HG03066 (cell line): ENCODE results near the gene MED1.
"Not testable (repeated sequence)": the region's sequence is repeated elsewhere in the genome, so short reads cannot be mapped to it uniquely, and the experiment has no call there.

Source experiments
- ATAC-seq: cut with Tn5 transposase; IDR thresholded peaks from one replicate; pipeline ENCODE4 v1.9.1; 2021; ENCODE audit warnings: low read depth; ENCODE audit not compliant: unreplicated experiment

The MED1 gene

DNA sequence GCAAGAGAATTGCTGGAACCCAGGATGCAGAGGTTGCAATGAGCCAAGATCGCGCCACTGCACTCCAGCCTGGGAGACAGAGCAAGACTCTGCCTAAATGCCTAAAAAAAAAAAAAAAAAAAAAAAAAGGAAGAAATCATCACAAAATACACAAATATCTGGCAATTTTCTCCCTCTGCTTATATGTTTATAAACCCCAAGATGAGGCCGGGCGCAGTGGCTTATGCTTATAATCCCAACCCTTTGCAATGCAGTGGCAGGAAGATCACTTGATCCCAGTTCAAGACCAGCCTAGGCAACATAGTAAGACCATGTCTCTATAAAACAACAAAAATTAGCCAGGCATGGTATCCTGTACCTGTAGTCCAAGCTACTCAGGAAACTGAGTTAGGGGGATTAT lies 21.5 kb downstream of the MED1 start:
- no peak for ATAC-seq

DNA sequence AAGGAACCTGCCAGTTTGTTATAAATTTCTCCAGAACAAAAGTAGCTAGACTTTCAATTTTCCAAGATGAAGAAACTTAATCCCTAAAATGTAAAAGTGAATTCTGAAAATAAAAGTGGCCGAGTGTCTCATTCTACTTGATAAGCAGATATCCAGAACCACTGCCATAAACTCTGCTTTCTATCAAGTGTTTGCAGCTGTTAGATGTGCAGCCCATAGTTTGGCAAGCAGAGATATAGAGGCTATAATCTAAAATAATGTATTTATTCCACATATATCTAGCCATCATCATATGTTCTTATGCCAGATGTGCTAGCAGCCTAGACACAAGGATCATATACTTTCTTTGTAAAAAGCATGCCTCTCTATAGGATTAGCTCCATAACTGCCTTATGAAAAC lies 34.9 kb downstream of the MED1 start:
- ATAC-seq: no peak

DNA sequence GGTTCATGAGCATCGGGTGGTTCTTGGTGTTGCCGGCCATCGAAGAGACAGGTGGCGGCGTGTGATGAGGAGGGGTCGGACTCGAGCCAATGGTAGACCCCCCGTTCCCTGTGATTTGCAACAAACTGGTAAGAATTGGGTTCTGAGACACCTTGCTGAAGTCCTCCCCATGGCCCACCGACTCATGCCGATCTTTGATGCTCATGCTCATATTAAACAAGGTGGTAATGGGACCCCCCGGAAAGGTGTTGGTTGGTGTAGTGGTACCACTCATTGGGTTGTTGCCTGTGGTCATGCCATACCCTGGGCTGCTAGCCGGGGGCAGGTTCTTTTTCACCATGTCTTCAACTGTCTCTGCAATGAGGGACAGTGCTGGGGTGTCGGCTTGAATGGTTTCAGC lies 40.8 kb downstream of the MED1 start:
- ATAC-seq: no peak

DNA sequence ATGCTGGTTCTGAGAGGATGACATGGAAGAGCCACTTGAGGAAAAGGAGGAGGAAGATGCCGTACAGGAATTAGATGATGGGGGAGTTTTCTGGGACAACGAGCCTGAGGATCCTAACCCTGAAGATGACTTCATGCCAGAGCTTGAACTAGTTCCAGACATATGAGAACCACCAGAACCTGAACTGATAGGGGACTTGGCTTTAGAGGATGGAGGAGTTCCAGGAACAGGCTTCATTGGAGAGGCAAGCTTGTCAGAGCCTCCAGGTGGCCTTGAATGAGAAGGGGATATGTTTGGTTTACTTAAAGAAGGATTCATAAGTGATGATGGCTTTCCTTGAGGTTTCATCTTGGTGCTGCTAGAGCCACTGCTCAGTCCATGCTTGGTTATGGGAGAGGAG lies 42.7 kb downstream of the MED1 start:
- ATAC-seq: no peak

DNA sequence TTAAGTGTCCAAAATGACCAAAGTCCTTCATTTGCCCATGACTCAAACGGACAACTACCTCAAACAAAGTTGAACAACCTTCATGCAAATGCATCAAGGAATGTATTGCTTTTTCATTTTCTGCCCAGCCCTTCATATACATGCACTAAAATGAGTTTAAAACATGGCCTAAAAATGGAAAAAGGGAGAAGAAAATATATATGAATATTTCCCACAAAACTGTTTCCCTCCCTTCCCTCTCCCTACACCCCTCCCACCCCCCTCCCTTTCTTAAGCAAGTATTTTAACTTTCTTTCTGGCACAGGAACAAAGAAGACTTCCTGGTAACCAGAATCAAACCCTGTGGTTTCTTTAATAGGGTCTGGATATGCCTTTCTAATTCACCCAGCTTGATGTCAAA lies 44.1 kb downstream of the MED1 start:
- no peak for ATAC-seq

DNA sequence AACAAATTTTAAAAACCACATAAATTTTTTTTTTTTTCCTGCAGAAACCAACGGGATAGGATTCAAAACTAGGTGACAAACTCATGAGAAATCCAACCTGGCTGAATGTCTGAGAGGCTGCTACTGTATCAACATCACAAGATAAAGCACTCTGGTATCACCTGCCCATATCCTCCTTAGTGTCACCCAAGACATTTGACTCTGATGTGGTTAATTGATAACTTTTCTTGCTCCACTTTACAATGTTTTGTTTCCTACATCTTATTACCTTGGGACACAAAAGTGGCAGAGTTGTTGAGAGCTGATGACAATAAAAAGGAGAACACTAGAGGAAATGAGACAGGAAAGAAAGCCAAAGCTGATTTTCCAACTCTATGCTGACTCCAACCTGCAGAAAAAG lies 45.6 kb downstream of the MED1 start:
- ATAC-seq: no peak

DNA sequence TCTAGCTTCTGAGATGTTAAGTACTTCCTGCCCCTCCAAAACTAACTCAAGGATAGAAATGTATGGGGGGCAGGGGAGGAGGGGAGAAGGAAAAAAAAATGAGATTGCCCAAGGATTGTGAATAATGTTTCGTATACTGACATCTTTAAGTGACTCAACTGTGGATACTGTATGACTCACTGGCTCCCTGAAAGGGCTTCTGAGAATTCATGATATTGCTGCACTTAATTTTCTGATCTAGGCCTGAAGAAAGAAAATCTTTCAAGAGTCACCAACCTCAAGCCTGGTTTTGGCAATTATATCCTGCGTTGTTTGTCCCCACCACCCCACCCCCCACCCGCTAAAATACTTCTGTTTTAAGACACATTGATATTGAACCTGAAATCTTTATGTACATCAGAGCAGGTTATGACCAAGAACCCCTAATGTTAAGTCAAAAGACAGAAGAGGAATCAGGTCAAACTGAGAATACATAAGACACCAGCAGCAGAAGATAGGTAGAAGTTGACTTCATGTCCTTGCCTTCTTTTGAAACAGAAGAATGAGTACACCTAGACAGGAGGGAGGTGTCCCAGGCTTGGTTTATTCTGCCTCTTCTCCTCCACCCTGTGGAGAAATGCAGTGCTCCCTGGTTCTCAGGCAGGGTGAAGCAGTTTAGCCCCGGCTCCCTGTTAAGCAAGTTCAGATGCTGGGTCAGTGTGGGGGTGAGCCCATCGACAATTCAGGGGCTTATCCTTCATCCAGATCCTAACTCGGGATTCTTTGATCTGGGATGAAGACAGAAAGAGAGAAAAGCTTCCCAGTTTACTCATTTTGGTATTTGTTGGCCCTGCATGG lies 46.3 kb downstream of the MED1 start:
- ATAC-seq: no peak

DNA sequence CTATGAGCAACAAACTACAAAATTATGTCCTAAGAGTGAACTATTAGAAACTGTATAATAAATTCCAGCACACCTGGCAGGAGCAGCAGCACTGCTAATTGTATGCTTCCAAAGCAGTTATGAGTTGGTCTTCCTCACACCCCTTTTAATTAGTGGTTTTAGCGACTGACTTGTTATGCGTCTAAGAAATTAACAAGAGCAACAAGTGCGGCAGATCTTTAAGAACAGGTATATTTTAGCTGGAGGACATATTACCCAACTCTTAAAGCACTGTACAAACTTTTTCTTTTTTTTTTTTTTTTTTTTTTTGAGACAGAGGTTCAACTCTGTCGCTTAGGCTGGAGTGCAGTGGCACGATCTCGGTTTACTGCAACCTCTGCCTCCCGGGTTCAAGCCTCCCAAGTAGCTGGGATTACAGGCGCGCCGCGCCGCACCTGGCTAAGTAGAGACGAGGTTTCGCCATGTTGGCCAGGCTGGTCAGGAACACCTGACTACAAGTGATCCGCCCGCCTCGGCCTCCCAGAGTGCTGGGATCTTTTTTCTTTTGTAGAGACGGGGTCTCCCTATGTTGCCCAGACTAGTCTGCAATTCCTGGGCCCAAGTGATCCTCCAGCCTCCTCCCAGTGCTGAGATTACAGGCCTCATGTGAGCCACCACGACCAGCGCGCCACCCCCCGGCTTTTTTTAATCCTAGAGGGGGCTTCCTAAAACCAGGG lies 48.0 kb downstream of the MED1 start:
- no peak for ATAC-seq

DNA sequence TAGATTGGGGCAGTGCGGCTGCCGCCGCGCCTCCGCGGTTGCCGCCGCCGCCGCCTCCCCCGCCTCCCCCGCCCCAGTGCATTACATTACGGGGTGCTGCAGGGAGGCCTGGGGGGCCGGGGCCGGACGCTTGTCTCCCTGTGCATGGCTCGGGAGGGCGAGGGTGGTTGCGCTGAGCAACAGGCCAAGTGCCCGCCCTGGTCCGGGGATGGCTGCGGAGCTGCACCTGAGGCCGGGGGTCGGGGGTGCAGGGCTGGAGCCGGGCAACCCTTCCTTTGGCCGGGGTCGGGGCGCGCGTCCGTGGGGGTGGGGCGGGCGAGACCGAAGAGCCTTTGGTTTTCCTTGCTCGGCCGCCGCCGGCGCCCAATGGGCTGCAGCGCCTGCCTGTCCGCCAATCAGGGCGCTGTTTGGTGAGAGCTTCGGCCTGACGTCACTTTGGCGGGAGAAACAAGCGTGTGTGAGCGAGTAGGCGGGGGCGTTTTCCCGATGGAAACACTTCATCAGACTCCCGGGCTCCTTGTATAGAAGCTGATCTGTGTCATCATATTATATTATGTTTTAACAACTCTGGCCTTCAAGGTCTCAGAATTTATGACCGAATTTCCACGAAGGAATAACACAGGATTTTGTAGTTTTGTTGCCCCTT lies 48.7 kb downstream of the MED1 start:
- peak; percentile 61 for ATAC-seq

DNA sequence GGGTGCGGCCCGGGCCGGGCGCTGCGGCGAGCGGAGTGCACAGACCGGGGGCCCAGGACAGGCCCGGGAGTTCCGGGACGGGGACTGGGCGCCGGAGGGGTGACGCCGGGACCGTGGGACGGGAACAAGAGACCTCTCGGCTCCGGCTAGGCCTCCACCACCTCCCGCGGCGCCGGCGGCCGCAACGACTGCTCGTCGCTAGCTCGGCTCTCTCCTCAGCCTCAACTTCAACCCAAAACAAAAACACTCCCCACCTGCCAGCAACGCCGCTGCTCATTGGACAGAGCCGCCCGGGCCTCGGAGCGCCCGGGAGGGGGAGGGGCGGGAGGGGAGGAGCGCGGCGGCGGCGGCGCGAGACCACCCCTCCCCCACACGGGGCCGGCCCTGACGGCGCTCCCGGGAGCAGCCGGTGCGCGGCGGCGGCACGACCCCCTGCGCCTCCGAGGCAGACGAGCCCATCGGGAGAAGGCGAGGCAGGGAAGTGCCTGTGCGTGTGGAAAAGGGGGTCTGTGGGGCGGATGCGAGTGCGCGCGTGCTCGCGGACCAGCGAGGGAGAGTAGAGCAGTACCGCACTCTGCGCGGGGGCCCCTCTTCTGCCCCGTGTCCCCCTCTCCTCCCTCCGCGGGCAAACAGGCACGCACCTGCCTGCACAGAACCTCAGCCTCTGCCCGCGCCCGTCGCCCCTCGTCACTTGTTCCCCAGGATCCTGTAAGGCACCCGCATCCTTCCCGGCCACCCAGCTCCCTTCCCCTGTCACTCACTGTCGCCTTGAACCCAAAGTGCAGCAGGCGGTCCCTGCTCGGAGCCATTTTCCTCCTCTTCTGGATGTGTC lies 49.4 kb downstream of the MED1 start, which contains the start of gene FBXL20:
TSS of gene FBXL20 (minus strand) at position 215 of the 832 bp plus-strand sequence. CDS start 224 bp downstream, outside the sequence.
- peak; percentile 61 for ATAC-seq

DNA sequence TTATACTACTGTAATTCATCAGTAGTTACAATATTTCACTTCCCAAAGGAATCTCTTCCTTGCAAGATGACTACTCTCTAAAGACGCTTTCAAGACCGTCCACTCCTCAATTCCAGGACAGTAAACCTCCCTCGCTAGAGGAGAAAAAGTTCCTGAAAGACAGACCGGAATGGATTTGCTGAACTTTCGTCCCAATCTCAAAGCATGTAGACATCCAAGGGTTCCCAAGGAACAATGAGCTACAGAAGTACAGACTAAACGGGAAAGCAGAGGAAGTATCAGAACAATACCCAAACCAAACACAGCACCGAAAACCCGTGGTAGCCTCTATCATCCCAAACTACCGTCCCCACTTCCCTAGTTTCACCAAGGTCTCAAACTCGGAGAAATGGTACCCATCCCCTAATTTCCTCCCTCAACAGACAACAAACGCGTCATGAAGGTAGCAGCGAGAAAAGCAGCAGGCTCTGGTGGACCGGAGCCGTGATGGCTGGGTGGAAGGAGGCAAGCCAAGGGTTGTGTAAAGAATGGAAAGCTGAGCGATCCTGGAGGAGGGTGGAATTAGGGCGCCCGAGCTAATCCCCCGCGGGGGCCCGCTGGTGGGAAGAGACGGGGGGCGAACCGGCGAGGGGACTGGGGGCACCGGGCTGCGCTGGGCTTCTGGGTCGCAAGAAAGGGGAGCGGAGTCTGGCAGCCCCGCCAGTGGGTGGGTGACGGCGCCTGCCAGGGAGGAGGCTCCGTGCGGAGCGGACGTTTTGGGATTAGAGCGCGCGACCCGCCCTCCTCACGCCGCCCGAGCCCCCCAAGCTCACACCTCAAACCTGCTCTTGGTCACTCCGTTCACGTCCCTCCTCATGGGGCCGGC lies 50.3 kb downstream of the MED1 start:
- ATAC-seq: no peak

DNA sequence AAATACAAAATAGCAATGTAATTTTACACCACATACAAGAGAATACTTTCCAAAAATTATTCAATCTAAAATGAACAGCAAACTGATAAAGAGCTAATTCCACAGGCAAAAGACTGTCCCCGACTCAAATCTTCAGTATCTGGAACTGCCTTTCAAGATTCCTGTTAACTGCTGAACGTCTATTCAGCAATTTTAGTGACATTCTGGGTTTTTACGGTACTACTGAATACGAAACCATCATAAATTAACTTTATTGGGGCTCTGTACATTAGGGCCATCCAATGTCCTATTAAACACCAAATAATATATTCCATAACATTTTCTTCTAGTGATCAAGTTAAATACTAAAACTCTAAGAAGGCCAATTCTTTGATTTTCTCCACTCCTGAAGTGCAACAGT lies 51.3 kb downstream of the MED1 start:
- ATAC-seq: no peak

DNA sequence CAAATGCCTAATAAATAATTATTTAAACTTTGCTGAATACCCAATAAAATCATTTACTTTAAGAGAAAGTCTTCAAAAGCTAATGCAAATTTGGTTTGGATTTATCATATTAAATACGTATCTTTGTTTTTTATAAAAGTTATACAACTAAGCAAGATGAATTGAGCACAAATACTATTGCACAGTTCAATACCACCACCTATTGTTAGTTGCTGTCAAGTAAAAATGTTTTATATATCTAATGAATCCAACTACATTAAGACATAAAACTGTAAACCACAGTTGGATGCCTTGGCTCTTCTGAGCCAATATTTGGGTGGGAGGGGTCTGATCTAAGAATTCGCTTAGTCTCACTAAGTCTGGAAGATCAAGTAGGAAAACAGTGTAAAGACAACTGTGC lies 57.3 kb downstream of the MED1 start:
- no peak for ATAC-seq

DNA sequence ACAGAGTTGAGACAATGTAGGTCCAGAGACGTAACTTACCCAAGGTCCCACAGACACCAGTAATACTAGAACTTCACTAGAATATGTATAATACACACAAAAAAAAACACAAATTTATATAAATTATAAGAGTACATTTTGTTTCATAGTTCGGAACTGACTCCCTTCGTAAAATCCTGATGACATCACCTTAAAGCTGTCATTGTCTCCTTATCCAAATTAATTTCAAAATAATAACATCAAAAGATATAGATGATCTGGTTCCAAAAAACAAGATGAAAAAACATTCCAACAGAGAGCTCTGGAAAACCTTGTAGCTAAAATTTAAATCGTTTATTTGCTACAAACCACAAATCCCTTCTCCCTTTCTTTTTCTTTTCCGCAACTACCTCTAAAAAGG lies 59.6 kb downstream of the MED1 start:
- ATAC-seq: no peak

DNA sequence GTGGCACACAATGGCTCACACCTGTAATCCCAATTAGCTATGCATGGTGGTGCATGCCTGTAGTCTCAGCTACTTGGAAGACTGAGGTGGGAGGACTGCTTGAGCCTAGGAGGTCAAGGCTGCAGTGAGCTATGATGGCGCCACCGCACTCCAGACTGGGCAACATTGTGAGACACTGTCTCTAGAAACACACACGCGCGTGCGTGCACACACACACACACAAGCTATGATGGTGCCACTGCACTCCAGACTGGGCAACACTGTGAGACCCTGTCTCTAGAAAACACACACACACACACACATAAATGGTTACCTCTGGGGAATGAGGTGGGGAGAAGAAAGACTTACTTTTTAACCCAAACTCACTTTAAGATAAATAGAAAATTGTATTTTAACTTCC lies 66.0 kb downstream of the MED1 start:
- no peak for ATAC-seq

DNA sequence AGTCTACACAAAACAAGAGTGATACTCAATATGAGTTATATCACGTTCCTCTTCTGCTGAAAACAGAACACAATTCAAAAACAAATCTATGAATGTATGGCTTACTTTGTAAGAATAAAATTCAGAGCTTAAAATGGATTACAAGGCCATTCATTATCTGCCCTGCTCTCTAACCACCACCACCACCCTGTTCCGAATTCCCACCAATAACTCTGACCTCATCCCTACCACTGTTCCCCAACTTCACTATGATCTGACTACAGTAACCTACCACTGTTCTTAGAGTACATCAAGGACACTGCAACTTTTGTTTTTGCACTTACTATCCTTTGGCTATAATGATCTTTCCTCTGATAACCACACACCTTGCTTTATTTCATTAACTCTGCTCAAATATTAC lies 70.9 kb downstream of the MED1 start:
- no peak for ATAC-seq

DNA sequence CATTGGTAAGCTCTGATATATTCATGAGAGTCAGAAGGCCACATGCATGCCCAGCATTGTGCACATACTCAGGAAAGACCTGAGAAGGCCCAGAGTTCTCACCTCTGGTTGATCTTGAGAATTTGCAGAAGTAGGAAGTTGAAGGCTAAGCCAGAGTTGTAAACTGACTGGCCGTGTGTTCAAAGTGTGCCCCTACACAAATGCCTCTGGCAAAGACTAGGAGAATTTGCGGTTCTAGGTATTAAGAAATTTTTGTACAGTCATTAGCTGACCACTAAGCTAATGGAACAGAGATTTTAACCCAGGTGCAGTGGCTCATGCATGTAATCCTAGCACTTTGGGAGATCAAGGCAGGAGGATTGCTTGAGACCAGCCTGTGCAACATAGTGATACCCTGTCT lies 74.6 kb downstream of the MED1 start:
- ATAC-seq: no peak

DNA sequence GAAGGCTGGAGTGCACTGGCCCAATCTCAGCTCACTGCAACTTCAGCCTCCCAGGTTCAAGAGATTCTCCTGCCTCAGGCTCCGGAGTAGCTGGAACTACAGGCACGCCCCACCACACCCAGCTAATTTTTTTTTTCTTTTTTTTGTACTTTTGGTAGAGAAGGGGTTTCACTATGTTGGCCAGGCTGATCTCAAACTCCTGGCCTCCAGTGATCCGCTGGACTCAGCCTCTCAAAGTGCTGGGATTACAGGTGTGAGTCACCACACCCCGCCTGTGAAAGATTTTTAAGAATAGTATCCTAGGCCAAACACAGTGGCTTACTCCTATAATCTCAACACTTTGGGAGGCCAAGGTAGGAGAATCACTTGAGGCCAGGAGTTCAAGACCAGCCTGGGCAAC lies 83.3 kb downstream of the MED1 start:
- ATAC-seq: not testable (repeated sequence)

DNA sequence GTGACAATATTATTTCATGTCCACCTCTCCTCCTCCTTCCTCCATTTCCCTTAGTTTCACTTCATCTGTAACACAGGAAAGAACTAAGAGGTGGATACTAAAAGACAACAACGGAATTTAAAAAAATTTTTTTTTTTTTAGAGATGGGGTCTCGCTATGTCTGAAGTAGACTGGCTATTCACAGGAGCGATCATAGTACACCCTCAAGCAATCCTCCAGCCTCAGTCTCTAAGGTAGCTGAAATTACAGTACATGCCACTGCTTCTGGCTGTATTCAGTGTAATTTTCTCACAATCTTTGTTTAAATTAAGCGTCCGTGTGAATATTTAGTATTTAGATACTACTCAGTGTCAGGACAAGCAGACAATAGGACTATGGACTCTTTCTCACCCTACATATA lies 85.2 kb downstream of the MED1 start:
- no peak for ATAC-seq

DNA sequence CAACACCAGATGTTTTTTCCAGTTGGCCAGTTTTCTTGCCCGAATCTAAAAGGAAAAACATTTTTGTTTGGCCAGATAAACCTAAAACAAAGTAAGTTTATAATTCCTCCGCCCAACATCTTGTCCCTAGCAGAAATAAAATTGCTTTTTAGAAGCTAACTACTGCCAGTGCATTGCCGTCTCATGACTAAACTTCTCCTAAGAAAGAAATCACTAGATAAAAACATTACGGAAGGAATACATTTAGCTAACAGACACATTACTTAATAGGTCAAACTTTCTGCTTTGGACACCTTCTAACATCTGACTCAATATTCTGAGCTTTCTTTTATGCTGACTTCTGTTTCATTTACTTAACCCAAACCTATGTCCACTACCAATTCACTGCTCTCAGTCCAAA lies 85.8 kb downstream of the MED1 start:
- no peak for ATAC-seq
